DND-41 (cell line): ENCODE measurements around the gene AGRN.

ENCODE experiments used
- EZH2 ChIP-seq: IDR thresholded peaks from 3 replicates; pipeline ENCODE4 v1.6.1; 2012; ENCODE audit warnings: borderline replicate concordance, low read depth, mild to moderate bottlenecking, moderate library complexity, low read length, inconsistent platforms; ENCODE audit not compliant: severe bottlenecking
- TF ChIP-seq, protein P1 (sequence below): IDR thresholded peaks from 2 replicates; pipeline ENCODE4 v1.5.1; 2012; ENCODE audit warnings: borderline replicate concordance, low read length, moderate library complexity, mild to moderate bottlenecking; ENCODE audit not compliant: poor library complexity, severe bottlenecking; ENCODE audit errors: extremely low read depth

- TF ChIP-seq, protein P1, sequence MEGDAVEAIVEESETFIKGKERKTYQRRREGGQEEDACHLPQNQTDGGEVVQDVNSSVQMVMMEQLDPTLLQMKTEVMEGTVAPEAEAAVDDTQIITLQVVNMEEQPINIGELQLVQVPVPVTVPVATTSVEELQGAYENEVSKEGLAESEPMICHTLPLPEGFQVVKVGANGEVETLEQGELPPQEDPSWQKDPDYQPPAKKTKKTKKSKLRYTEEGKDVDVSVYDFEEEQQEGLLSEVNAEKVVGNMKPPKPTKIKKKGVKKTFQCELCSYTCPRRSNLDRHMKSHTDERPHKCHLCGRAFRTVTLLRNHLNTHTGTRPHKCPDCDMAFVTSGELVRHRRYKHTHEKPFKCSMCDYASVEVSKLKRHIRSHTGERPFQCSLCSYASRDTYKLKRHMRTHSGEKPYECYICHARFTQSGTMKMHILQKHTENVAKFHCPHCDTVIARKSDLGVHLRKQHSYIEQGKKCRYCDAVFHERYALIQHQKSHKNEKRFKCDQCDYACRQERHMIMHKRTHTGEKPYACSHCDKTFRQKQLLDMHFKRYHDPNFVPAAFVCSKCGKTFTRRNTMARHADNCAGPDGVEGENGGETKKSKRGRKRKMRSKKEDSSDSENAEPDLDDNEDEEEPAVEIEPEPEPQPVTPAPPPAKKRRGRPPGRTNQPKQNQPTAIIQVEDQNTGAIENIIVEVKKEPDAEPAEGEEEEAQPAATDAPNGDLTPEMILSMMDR: no peak
- TF ChIP-seq EZH2: no peak
Measured at GRCh38 chr1:985126-985525, 34.8 kb upstream of the AGRN start.
